ENCODE data around the gene DLL3.
A peak's percentile ranks its signal among the peaks of the same experiment; 100 is the strongest.
"Not testable (repeated sequence)": the region's sequence is repeated elsewhere in the genome, so short reads cannot be mapped to it uniquely, and the experiment has no call there.

DLL3 gene

GRCh38 chr19:39474139-39474620 is 24.6 kb upstream of the DLL3 start:
- no peak overlapping the region for H3K4me3 ChIP-seq (ENCODE audit: low read length)
- peak; percentile 74 for TF ChIP-seq CTCF (conservative IDR thresholded peaks at IDR 0.05; ENCODE audit: low read length)
- DNase-seq (ENCODE audit: low read depth) = peak; percentile 19

GRCh38 chr19:39475748-39476147 is 23.0 kb upstream of the DLL3 start:
- H3K4me3 ChIP-seq (ENCODE audit: low read length) = no peak overlapping the region
- no peak for DNase-seq (ENCODE audit: low read depth)
- TF ChIP-seq CTCF (conservative IDR thresholded peaks at IDR 0.05; ENCODE audit: low read length) = no peak

- DNase-seq (ENCODE audit: low read depth); H3K4me3 ChIP-seq (ENCODE audit: low read length): not testable (repeated sequence)
Observed at GRCh38 chr19:39479319-39479801, 19.4 kb upstream of the DLL3 start.

- no peak overlapping the region for H3K4me3 ChIP-seq (ENCODE audit: low read length)
- no peak for DNase-seq (ENCODE audit: low read depth)
Observed at GRCh38 chr19:39479916-39480315, 18.8 kb upstream of the DLL3 start.

GRCh38 chr19:39480337-39481228 is 18.2 kb upstream of the DLL3 start, which contains the start of gene TIMM50:
TIMM50 (plus strand) TSS chr19:39480838; CDS start chr19:39480854, 16 bp downstream.
- TF ChIP-seq CTCF (conservative IDR thresholded peaks at IDR 0.05; ENCODE audit: low read length) = no peak
- DNase-seq (ENCODE audit: low read depth) = peak; percentile 89

More at GRCh38 chr19:39479916-39480315, 18.8 kb upstream of the DLL3 start:
- TF ChIP-seq CTCF (conservative IDR thresholded peaks at IDR 0.05; ENCODE audit: low read length) = no peak

GRCh38 chr19:39481229-39481545 is 17.6 kb upstream of the DLL3 start:
- no peak for TF ChIP-seq CTCF (conservative IDR thresholded peaks at IDR 0.05; ENCODE audit: low read length)
- peak overlapping the region; percentile 99 for H3K4me3 ChIP-seq (ENCODE audit: low read length)
- DNase-seq (ENCODE audit: low read depth) = no peak

More at GRCh38 chr19:39480337-39481228, 18.2 kb upstream of the DLL3 start, which contains the start of gene TIMM50:
- peak within 1 kb of the TSS; percentile 99 for H3K4me3 ChIP-seq (ENCODE audit: low read length)

- H3K4me3 ChIP-seq (ENCODE audit: low read length) = peak overlapping the region; percentile 99
- no peak for DNase-seq (ENCODE audit: low read depth)
- no peak for TF ChIP-seq CTCF (conservative IDR thresholded peaks at IDR 0.05; ENCODE audit: low read length)
Observed at GRCh38 chr19:39481676-39482075, 17.1 kb upstream of the DLL3 start.

Data from AG10803 (cell line).